ENCODE results near the gene ASL. TPM values are rescaled to one million over a fixed set of nuclear protein-coding genes. Genes with fewer than 3 reads are reported as not detected.
"Not testable (repeated sequence)": the region's sequence is repeated elsewhere in the genome, so short reads cannot be mapped to it uniquely, and the experiment has no call there.

The ASL gene
- total RNA-seq, 1 donor from 2014 or later, result 58.4 TPM

DNA sequence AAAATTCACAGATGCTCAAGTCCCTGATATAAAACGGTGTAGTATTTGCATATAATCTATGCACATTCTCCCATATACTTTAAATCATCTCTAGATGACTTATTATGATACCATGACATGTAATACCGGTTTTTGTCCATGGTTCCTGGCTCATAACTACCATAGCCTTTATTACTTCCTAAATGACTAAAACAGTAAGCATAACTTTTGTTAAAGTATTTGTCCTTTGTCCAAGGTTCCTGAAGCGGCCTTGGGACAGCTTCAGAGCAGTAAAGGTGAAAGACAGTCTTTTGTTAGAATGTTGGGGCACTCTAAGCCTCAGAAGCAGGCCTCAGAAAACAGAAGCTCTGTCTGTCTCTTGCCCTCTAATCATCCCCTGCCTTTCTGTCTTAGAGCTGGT is 43.0 kb downstream of the ASL start:
- DNase-seq (ENCODE audit: low read depth in 2 of 2), result peak; percentile 12 to 20

DNA sequence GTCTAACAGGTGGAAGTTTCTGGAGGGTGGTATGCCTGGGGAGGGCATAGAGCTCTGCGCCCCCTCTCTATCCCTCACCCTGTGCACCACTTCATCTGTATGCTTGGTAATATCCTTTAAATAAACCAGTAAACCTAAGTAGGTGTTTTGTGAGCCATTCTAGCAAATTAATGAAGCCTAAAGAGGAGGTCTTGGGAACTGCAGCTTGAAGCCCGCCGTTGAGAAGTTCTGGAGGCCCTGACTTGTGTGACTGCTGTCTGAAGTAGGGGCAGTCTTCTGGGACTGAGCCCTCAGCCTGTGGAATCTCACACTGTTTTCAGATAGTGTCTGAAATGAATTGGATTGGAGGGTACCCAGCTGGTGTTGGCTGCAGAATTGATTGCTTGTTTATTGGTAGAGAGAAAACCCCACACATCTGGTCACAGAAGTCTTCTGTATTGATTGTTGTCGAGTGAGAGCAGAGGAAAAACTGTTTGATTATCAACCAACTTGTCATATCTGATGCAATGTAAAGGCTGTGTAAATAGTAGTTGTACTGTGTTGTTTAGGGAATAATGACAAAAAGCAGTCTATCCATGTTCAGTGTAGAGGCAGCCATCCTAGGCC is 43.7 kb downstream of the ASL start:
- DNase-seq (ENCODE audit: low read depth in 2 of 2), result no peak

DNA sequence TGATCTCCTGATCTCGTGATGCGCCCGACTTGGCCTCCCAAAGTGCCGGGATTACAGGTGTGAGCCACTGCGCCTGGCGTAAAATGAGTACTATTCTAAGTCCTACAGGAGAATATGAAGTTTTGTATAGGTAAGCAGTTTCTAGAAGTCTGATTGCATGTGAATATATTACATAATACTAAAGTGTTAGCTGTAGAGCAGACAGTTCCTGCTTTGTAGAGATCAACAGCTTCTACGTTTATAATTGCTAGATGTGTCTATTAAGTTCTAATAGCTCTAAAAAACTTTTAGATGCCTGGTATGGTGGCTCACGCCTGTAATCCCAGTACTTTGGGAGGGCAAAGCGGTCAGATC is 47.5 kb downstream of the ASL start:
- no peak for DNase-seq (ENCODE audit: low read depth in 2 of 2)

- not testable (repeated sequence) for DNase-seq (ENCODE audit: low read depth in 2 of 2)
These were observed 48.9 kb downstream of the ASL start for GRCh38 chr7:66124569-66124861.

DNA sequence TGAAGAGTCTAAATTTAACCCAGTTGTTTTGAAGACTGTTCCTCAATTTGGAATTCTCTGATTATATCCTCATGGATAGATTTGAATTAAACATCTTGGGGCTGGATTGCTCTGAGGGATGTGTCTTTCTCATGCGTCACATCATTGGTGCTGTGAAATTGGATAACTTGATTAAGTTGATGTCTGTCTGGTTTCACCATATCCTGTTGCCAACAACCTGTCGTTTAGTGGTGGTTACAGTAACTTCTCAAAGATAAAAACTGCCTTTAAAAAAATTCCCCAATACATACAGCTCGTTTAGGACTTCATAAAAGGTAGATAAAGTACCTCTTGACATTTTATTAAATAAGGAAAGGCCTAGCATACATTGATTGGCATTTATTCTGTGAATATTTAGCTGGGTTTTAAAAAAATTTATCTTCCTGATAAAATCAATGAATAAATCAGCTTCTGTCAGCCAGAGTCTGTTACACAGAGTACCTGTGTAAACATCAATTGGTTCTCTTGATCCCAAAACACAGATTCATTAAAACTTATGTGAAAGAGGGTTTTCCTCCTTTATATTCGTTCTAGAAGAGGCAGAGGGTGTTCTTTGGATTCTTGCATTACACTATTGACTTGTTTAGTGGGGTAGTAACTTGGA is 49.6 kb downstream of the ASL start:
- no peak for DNase-seq (ENCODE audit: low read depth in 2 of 2)

DNA sequence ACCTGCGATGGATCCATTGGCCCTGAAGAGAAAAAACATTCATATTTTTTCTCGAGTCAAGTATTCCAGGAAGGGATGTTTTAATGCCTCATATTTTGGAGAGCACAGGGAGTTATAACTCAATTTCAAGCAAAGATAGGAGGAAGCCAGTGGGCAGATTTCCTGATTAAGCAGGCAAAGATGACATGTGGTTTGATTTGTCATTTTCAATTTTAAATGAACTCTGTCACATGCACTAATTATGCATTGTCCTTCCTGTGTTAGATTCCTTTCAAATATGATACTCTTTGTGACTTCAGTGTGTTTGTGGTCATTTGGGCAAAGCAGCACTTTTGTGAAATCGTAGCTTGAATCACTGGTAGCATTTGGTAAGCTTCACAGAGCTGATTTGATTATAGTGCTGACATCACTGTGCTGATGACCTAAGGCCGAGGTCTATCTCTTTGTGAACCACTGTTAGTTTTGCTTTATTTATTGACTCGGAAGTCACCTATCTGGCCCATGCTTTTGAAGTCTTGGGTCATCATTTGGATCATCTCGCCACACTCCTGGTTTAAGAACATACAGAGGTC is 50.2 kb downstream of the ASL start:
- DNase-seq (ENCODE audit: low read depth in 2 of 2), result not testable (repeated sequence)

DNA sequence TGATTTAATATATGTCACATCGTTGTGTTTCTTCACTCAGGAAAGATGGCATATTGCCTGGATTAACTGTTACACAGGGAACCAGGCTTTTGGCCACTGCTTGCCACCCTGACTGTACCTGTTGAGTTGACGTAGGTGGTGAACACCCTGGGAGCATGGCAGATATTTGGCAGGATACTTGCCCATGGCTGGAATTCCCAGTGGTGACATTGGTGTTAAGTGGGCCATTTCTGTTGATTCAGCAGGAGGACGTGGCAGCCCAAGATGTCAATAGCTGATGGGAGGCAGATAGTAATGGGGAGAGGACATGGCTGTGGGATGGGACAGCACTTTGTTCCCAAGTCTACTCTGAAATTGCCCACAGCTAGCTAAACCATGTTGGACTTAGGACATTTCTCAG is 51.6 kb downstream of the ASL start:
- not testable (repeated sequence) for DNase-seq (ENCODE audit: low read depth in 2 of 2)

- DNase-seq (ENCODE audit: low read depth in 2 of 2), result peak in 1 of 2 donors; percentile 19
These were observed 63.6 kb downstream of the ASL start for GRCh38 chr7:66138994-66139752.

GRCh38 chr7:66140924-66141323 is 65.3 kb downstream of the ASL start:
- DNase-seq (ENCODE audit: low read depth in 2 of 2), result peak; percentile 49 to 69

GRCh38 chr7:66142334-66142733 is 66.7 kb downstream of the ASL start:
- no peak for DNase-seq (ENCODE audit: low read depth in 2 of 2)

DNA sequence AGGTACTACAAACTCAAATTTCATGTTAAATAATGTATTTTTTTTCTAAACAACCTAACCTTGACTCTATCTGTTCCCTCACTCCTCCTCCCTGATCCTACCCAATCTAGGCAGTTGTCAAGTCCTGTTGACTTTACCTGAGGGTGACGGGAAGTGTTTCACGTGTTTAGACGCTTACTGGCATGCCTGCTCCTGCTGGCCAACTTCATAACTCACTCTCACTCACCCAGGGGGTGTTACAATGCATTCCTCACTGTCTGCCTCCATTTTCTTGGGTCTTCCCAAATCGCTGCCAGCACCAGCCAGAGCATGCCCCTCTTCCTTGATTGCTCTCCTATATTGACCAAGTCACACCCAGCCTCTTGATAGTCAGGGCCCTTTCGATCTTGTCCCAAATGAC is 67.4 kb downstream of the ASL start:
- DNase-seq (ENCODE audit: low read depth in 2 of 2), result no peak

Other genes with a start within 250 kb of the ASL start
- 16.6 and 22.9 TPM in 2 replicates for gene VKORC1L1, start 202.7 kb upstream of the ASL start, total RNA-seq
- 37.7 and 83.2 TPM in 2 replicates for gene GUSB, start 93.6 kb upstream of the ASL start, total RNA-seq
- 21.4 and 25.5 TPM in 2 replicates for gene CRCP, start 39.0 kb downstream of the ASL start, total RNA-seq
- 21.8 and 32.1 TPM in 2 replicates for gene TPST1, start 129.5 kb downstream of the ASL start, total RNA-seq